Liver (tissue), 9 donors: ENCODE measurements around the gene RYR3. TPM values are rescaled to one million over a fixed set of nuclear protein-coding genes. Genes with fewer than 3 reads are reported as not detected.

ENCODE experiments used
- DNase-seq: peaks from one replicate; pipeline ENCODE4 v3.0.0-alpha.2; 2017; ENCODE audit warnings: low spot score
- H3K27ac ChIP-seq, 2 donors: one replicate each; pipeline ENCODE4 v1.7.0; 2013; ENCODE audit warnings: inconsistent platforms in 2 of 2, low read length in 2 of 2, control low read depth in 1 of 2, low read depth in 1 of 2, mild to moderate bottlenecking in 1 of 2
- H3K27me3 ChIP-seq, 4 donors: one replicate each; pipeline versions ENCODE4 v1.6.1 to v1.7.0; 2013; ENCODE audit warnings: low read length in 3 of 4, inconsistent platforms in 1 of 4, mild to moderate bottlenecking in 1 of 4, moderate library complexity in 1 of 4; ENCODE audit not compliant: control insufficient read depth in 4 of 4, insufficient read depth in 4 of 4
- H3K36me3 ChIP-seq, 4 donors: one replicate each; pipeline versions ENCODE4 v1.6.1 to v1.7.0; 2013; ENCODE audit warnings: low read length in 3 of 4, mild to moderate bottlenecking in 3 of 4, low read depth in 1 of 4, moderate library complexity in 1 of 4; ENCODE audit not compliant: control insufficient read depth in 4 of 4, insufficient read depth in 3 of 4
- H3K4me1 ChIP-seq, 4 donors: one replicate each; pipeline versions ENCODE4 v1.6.1 to v1.7.0; 2013; ENCODE audit warnings: low read length in 3 of 4, mild to moderate bottlenecking in 3 of 4, moderate library complexity in 1 of 4; ENCODE audit not compliant: control insufficient read depth in 4 of 4, insufficient read depth in 4 of 4
- H3K4me3 ChIP-seq, 3 donors: one replicate each; pipeline versions ENCODE4 v1.6.1 to v1.7.0; 2013; ENCODE audit warnings: low read length in 3 of 3, control low read depth in 1 of 3, low read depth in 1 of 3, mild to moderate bottlenecking in 1 of 3
- H3K9ac ChIP-seq, 2 donors: one replicate each; pipeline ENCODE4 v1.7.0; 2013; ENCODE audit warnings: low read length in 2 of 2, mild to moderate bottlenecking in 2 of 2, moderate library complexity in 2 of 2, control low read depth in 1 of 2, low read depth in 1 of 2
- H3K9me3 ChIP-seq, 4 donors: one replicate each; pipeline versions ENCODE4 v1.6.1 to v1.7.0; 2013; ENCODE audit warnings: low read length in 3 of 4; ENCODE audit not compliant: control insufficient read depth in 4 of 4
- ATF3 ChIP-seq: IDR thresholded peaks from 2 replicates; pipeline ENCODE4 v1.6.1; 2016; ENCODE audit warnings: antibody characterized with exemption
- CTCF ChIP-seq: fragments of 150-350 bp; IDR thresholded peaks from 2 replicates; pipeline ENCODE4 v1.5.1; 2017; ENCODE audit warnings: improper control_type of control experiment, low read depth, low read length; ENCODE audit not compliant: missing input control
- EGR1 ChIP-seq, 2 donors: IDR thresholded peaks; 2 replicates each; pipeline ENCODE4 v1.6.1; 2016 to 2018; ENCODE audit warnings: antibody characterized with exemption in 2 of 2, low read depth in 2 of 2
- FOXA1 ChIP-seq: IDR thresholded peaks from 2 replicates; pipeline ENCODE4 v1.6.1; 2016; ENCODE audit warnings: antibody characterized with exemption
- FOXA2 ChIP-seq: IDR thresholded peaks from 2 replicates; pipeline ENCODE4 v1.6.1; 2016; ENCODE audit warnings: antibody characterized with exemption
- GABPA ChIP-seq, 2 donors: IDR thresholded peaks in 1 of 2; conservative IDR thresholded peaks in 1 of 2; 2 replicates each; pipeline ENCODE4 v1.6.1; 2016; ENCODE audit warnings: antibody characterized with exemption in 2 of 2, mild to moderate bottlenecking in 1 of 2, moderate library complexity in 1 of 2
- HNF4A ChIP-seq, 2 donors: conservative IDR thresholded peaks; 2 replicates each; pipeline ENCODE4 v1.6.1; 2016; ENCODE audit warnings: antibody characterized with exemption in 2 of 2, mild to moderate bottlenecking in 2 of 2
- HNF4G ChIP-seq: IDR thresholded peaks from 2 replicates; pipeline ENCODE4 v1.6.1; 2016; ENCODE audit warnings: antibody characterized with exemption
- JUND ChIP-seq, 2 donors: IDR thresholded peaks; 2 replicates each; pipeline ENCODE4 v1.6.1; 2016; ENCODE audit warnings: antibody characterized with exemption in 2 of 2
- MAX ChIP-seq: IDR thresholded peaks from 2 replicates; pipeline ENCODE4 v1.6.1; 2016; ENCODE audit warnings: antibody characterized with exemption
- NR2F2 ChIP-seq: IDR thresholded peaks from 2 replicates; pipeline ENCODE4 v1.6.1; 2016; ENCODE audit warnings: antibody characterized with exemption
- RAD21 ChIP-seq, 2 donors: IDR thresholded peaks; 2 replicates each; pipeline ENCODE4 v1.6.1; 2016; ENCODE audit warnings: antibody characterized with exemption in 2 of 2, mild to moderate bottlenecking in 2 of 2
- REST ChIP-seq: IDR thresholded peaks from 2 replicates; pipeline ENCODE4 v1.6.1; 2016; ENCODE audit warnings: antibody characterized with exemption, mild to moderate bottlenecking
- RXRA ChIP-seq, 2 donors: IDR thresholded peaks; 2 replicates each; pipeline ENCODE4 v1.6.1; 2017 to 2018; ENCODE audit warnings: antibody characterized with exemption in 2 of 2, mild to moderate bottlenecking in 1 of 2
- SP1 ChIP-seq: IDR thresholded peaks from 2 replicates; pipeline ENCODE4 v1.6.1; 2018; ENCODE audit warnings: antibody characterized with exemption, mild to moderate bottlenecking
- TAF1 ChIP-seq: conservative IDR thresholded peaks from 2 replicates; pipeline ENCODE4 v1.6.1; 2016; ENCODE audit warnings: antibody characterized with exemption, mild to moderate bottlenecking
- YY1 ChIP-seq: IDR thresholded peaks from 2 replicates; pipeline ENCODE4 v1.6.1; 2016; ENCODE audit warnings: antibody characterized with exemption, mild to moderate bottlenecking
- ZBTB33 ChIP-seq: IDR thresholded peaks from 2 replicates; pipeline ENCODE4 v1.6.1; 2016; ENCODE audit warnings: antibody characterized with exemption
- WGBS: extraction: QIAGEN DNeasy Blood & Tissue Kit; methylation state at CpG from one replicate; pipeline ENCODE4 v1.1.7; 2013; 5-methylcytosine and 5-hydroxymethylcytosine counted together
- polyA plus RNA-seq, 2 donors: library from polyadenylated mRNA; stranded (reverse) in 1 of 2; unstranded in 1 of 2; fragments of 200-250 nt in 1 of 2; fragments of >200 nt in 1 of 2; fragmentation: Nextera tagmentation in 1 of 2; extraction: Ambion mirVana in 1 of 2; gene quantifications; one replicate each; pipeline versions ENCODE4 v1.2.1 to v1.2.3, GENCODE V29; 2013 to 2015
- total RNA-seq, 2 donors: library from RNA; depleted of rRNA; stranded (reverse); fragments of >200 nt; gene quantifications; one replicate each; pipeline ENCODE4 v1.2.3, GENCODE V29; 2014
- donor health status: healthy.
- donor health status: healthy.
- donor health status: healthy.
- donor health status: healthy.
- donor health status: healthy.

RYR3 gene
- total and polyA plus RNA-seq, 4 donors, result 0.01 to 1.1 (median 0.22) TPM

GRCh38 chr15:33344111-33344510 is 33.3 kb downstream of the RYR3 start:
- no peak for DNase-seq
- H3K27ac ChIP-seq, result no peak overlapping the region
- H3K4me3 ChIP-seq, result no peak overlapping the region
- H3K9ac ChIP-seq, result no peak overlapping the region
- TF ChIP-seq SP1 (no peak), ZBTB33 (no peak), HNF4A (conservative IDR thresholded peaks at IDR 0.05) (no peak), EGR1 (IDR thresholded peaks at IDR 0.05; ENCODE audit: low read depth in 2 of 2) (no peak), FOXA2 (no peak), CTCF (no peak), NR2F2 (no peak), ATF3 (no peak), RAD21 (IDR thresholded peaks at IDR 0.05) (no peak), TAF1 (no peak), HNF4G (no peak), RXRA (IDR thresholded peaks at IDR 0.05) (no peak), FOXA1 (no peak)
- no peaks in the 10 kb centered on the region for H3K4me1 ChIP-seq
- H3K9me3 ChIP-seq, result peaks cover 0 to 4% (median 2%) of the 10 kb centered on the region in 4 donors
- no peaks in the 10 kb centered on the region for H3K27me3 ChIP-seq
- H3K36me3 ChIP-seq, result no peaks in the 10 kb centered on the region
- WGBS, result 86% methylated on average over 2 of the region's 2 CpGs

- Histone ChIP-seq H3K27ac (no peak overlapping the region), H3K36me3 (no peaks in the 10 kb centered on the region), H3K4me1 (no peaks in the 10 kb centered on the region), H3K9me3 (peaks cover 0 to 4% (median 2%) of the 10 kb centered on the region in 4 donors), H3K4me3 (no peak overlapping the region), H3K27me3 (no peaks in the 10 kb centered on the region), H3K9ac (no peak overlapping the region)
- TF ChIP-seq MAX (no peak), ATF3 (no peak), GABPA (IDR thresholded peaks at IDR 0.05 in 1 of 2, conservative IDR thresholded peaks at IDR 0.05 in 1 of 2) (no peak), JUND (IDR thresholded peaks at IDR 0.05) (no peak), FOXA2 (no peak), ZBTB33 (no peak), HNF4A (conservative IDR thresholded peaks at IDR 0.05) (no peak), RAD21 (IDR thresholded peaks at IDR 0.05) (no peak), SP1 (no peak), YY1 (no peak), HNF4G (no peak), REST (no peak), RXRA (IDR thresholded peaks at IDR 0.05) (no peak), TAF1 (no peak), CTCF (no peak)
- DNase-seq, result no peak
- WGBS, result 75% methylated on average over 1 of the region's 1 CpG
Measured at GRCh38 chr15:33344530-33344929, 33.8 kb downstream of the RYR3 start.
